GM18861 (cell line): ENCODE data around the gene CKMT1B.
"Not testable (repeated sequence)": the region's sequence is repeated elsewhere in the genome, so short reads cannot be mapped to it uniquely, and the experiment has no call there.

Source experiments
- ATAC-seq: cut with Tn5 transposase; IDR thresholded peaks from one replicate; pipeline ENCODE4 v1.9.1; 2021; ENCODE audit not compliant: unreplicated experiment

The CKMT1B gene

GRCh38 chr15:43593328-43594190 lies at the start of gene CKMT1B:
TSS of gene CKMT1B (plus strand) at chr15:43594027. CDS start at chr15:43594219, 192 bp downstream.
- not testable (repeated sequence) for ATAC-seq

GRCh38 chr15:43544266-43544665 lies 49.6 kb upstream of the CKMT1B start:
- ATAC-seq: no peak

- no peak for ATAC-seq
Measured at GRCh38 chr15:43545426-43545825, 48.4 kb upstream of the CKMT1B start.

- ATAC-seq: no peak
Measured at GRCh38 chr15:43547539-43547938, 46.3 kb upstream of the CKMT1B start.

GRCh38 chr15:43550527-43551363 lies 43.1 kb upstream of the CKMT1B start:
- ATAC-seq: no peak

- ATAC-seq: no peak
Measured at GRCh38 chr15:43552256-43552655, 41.6 kb upstream of the CKMT1B start.

GRCh38 chr15:43552986-43553385 lies 40.8 kb upstream of the CKMT1B start:
- ATAC-seq: no peak

GRCh38 chr15:43562753-43563152 lies 31.1 kb upstream of the CKMT1B start:
- not testable (repeated sequence) for ATAC-seq

- ATAC-seq: not testable (repeated sequence)
Measured at GRCh38 chr15:43563793-43564192, 30.0 kb upstream of the CKMT1B start.

- not testable (repeated sequence) for ATAC-seq
Measured at GRCh38 chr15:43566615-43567014, 27.2 kb upstream of the CKMT1B start.

GRCh38 chr15:43574607-43575006 lies 19.2 kb upstream of the CKMT1B start:
- not testable (repeated sequence) for ATAC-seq

- ATAC-seq: peak; percentile 91
Measured at GRCh38 chr15:43589778-43590466, 3.9 kb upstream of the CKMT1B start, which contains the start of gene PPIP5K1. TSS of gene PPIP5K1 (minus strand) at chr15:43590208. CDS start at chr15:43584504, 5,704 bp downstream.

GRCh38 chr15:43592841-43593240 lies 986 bp upstream of the CKMT1B start:
- not testable (repeated sequence) for ATAC-seq

GRCh38 chr15:43599131-43599530 lies 5.3 kb downstream of the CKMT1B start:
- not testable (repeated sequence) for ATAC-seq

GRCh38 chr15:43600200-43600599 lies 6.4 kb downstream of the CKMT1B start:
- not testable (repeated sequence) for ATAC-seq

- not testable (repeated sequence) for ATAC-seq
Measured at GRCh38 chr15:43602233-43602632, 8.4 kb downstream of the CKMT1B start.

GRCh38 chr15:43617750-43618149 lies 23.9 kb downstream of the CKMT1B start:
- ATAC-seq: not testable (repeated sequence)

- ATAC-seq: not testable (repeated sequence)
Measured at GRCh38 chr15:43618700-43619099, 24.9 kb downstream of the CKMT1B start, which contains the start of gene STRC. TSS of gene STRC (minus strand) at chr15:43618800. CDS start at chr15:43618722, 78 bp downstream.

- not testable (repeated sequence) for ATAC-seq
Measured at GRCh38 chr15:43622068-43622799, 28.4 kb downstream of the CKMT1B start.

- ATAC-seq: no peak
Measured at GRCh38 chr15:43625106-43625505, 31.3 kb downstream of the CKMT1B start.
